NCI-H1092 treated with DMSO at 0.1 percent for 48 hours (cell line): Measurements from ENCODE around the gene ARL6IP4.
"Not testable (repeated sequence)": the region's sequence is repeated elsewhere in the genome, so short reads cannot be mapped to it uniquely, and the experiment has no call there.

Experiments
- DNase-seq: peaks from one replicate; lab custom pipeline; 2025; lab: John Stamatoyannopoulos, UW

ARL6IP4 gene

DNA sequence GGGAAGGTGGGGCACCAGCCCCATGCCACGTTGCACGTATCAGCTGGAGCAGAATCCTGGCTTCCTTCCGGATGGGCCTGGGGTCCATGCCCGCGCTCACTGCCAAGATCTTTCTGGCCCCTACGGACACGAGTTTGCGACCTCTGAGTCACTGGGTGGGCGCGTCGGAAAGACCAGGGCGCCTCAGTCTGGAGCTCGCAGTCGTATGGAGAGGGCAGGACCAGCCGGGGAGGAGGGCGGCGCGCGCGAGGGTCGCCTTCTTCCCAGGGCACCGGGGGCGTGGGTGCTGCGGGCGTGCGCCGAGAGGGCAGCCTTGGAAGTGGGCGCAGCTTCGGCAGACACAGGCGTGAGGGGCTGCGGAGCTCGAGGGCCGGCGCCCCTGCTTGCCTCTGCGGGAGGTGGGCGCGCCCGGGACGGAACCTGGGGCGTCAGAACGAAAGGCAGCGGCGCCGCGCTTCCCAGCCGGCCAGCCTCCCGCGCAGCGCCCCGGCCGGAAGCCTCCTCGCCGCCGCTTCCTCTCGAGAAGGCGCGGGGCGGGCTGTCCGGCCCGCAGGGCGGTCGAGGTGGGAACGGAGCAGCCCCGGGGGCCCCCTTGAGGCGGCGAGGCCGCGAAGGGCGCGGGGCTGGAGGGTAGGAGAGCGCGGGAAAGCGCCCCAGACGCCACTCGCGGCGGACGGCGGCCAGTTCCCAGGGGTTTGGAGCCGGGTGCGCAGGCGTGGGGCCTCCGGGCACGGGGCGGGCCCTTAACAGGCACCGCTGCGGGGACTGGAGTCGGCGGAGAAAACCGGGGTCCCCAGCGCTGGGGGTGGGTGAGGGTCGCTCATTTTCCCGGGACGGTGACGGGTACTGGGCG, at the start of gene ARL6IP4:
Gene ARL6IP4, plus strand, starts transcription at position 499 of the 853 bp plus-strand sequence. CDS start 459 bp downstream, outside the sequence.
- DNase-seq, result peak; percentile 51

DNA sequence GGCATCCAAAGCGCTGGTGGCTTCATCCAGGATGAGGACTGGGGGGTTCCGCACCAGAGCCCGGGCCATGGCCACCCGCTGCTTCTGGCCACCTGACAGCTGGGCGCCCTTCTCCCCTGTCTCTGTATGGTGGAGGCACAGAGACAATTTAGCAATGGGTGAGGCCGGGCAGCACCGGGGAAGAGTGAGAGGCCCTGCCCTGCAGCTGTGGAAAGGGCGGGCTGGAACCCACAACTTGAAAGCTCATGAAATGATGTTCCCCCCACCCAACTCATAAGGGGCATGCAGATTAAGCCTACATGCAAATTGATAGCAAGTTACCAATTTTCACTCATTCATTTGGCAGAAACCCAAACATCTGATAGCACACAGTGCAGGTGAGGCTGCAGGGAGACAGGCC, 48.3 kb upstream of the ARL6IP4 start:
- DNase-seq, result no peak

DNA sequence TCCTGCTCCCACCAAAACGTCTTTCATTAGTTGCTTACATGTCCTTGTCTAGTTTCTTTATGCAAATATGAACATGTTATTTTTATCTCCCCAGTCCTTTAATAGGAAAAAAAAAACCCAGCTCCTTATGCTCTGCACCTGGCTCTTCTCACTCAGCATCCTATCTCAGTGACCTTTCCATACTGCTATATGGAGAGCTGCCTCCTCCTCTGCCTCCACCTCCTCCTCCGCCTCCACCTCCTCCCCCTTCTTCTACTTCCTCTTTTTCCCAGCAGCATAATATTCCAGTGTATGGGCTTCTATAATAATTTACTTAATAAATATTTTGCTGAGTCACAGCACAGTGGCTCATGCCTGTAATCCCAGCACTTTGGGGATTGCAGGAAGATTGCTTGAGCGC, 45.8 kb upstream of the ARL6IP4 start:
- DNase-seq, result no peak

DNA sequence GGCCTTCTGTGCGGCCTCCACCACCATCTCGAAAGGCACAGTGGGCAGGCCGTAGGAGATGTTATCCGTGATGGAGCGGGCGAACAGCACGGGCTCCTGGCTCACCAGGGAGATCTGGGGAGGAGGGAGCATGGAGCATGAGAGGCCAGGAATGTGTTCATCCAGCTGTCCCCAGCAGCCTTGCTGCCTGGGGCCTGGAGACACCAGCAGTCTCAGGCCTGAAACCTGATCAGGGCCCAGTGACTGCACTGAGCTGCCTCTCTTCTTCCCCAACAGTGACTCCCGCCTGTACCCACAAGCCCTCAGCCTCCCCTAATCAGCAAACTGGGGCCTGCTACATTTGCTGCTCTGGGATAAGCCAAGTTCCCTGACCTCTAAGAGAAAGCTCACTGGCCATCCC, 45.2 kb upstream of the ARL6IP4 start:
- no peak for DNase-seq

DNA sequence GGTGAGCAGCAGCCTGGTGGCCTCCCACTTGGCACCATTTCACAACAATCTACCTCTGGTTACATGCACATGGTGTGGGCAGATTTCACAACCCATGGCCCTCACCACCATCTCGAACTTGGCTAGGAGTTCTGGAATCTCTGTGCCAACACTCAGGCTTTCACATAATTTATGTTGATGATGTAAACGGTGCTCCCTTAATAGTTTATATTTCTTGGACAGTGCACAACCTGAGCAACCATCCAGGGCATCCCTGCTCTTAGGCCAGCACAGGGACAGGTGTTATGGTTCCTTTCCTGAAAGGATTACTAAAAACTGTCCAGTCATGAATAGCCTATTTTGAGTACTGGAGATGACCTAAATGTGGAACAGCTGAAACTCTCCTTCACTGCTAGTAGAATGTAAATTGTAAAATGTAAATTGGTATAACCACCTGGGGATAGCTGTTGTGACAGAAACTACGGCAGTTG, 42.8 kb upstream of the ARL6IP4 start:
- no peak for DNase-seq

DNA sequence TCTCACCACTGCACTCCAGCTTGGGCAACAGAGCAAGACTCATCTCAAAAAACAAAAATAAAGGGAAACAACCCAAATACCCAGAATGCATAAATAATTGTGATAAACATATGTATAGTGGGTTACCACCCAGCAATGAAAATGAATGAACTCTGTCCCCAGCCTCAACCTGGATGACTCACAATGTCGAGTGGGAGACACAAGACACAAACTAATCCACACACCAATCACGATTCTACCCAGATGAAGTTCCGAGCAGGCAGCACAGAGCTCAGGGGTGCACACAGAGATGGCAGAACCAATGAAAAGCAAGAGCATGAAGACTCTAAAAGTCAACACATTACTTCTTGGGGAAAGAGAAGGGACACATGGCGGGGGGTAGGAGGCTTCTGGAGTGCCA, 41.4 kb upstream of the ARL6IP4 start:
- DNase-seq, result no peak

DNA sequence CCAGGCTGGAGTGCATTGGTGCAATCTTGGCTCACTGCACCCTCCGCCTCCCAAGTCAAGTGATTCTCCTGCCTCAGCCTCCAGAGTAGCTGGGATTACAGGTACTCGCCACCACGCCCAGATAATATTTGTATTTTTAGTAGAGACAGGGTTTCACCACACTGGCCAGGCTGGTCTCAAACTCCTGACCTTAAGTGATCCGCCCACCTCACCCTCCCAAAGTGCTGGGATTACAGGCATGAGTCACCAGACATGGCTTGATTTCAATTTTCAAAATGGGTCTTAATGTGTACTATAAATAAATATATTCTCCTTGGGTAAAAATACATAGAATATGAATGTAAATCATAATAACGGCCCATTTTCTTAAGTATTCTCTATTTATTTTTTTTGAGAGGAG, 39.1 kb upstream of the ARL6IP4 start:
- DNase-seq, result not testable (repeated sequence)

DNA sequence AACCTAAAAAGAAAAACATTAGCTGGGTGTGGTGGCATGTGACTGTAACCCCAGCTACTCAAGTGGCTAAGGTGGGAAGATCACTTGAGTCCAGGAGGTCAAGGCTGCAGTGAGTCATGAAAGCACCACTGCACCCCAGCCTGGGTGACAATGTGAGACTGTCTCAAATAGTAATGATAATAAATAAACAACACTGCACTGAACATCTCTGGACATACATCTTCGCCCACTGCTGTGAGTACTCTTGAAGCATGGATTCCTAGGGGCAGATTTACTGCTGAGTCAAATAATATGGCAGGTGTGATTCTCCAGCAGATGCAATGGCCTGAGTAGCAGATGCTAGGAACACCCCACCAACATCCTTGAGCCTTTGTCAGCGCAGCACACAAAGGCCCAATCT, 37.8 kb upstream of the ARL6IP4 start:
- no peak for DNase-seq

DNA sequence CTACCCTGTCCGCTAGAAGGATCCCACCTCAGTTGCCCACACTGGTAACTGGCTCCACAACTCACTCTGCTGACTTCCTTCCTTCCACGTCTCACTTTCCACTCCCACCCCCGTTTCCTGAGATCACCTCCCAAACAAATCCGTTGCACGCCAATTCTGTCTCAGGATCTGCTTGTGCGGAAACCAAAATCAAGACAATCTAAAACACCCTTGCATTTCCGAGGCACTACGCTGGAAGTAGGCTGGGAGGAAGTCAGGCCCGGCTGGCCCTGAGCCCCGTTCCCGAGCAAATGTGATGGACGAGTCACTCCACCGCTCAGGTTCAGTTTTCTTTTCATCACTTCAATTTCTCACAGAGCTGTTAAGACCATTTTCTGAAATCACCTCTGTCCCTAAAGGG, 37.3 kb upstream of the ARL6IP4 start:
- DNase-seq, result no peak

DNA sequence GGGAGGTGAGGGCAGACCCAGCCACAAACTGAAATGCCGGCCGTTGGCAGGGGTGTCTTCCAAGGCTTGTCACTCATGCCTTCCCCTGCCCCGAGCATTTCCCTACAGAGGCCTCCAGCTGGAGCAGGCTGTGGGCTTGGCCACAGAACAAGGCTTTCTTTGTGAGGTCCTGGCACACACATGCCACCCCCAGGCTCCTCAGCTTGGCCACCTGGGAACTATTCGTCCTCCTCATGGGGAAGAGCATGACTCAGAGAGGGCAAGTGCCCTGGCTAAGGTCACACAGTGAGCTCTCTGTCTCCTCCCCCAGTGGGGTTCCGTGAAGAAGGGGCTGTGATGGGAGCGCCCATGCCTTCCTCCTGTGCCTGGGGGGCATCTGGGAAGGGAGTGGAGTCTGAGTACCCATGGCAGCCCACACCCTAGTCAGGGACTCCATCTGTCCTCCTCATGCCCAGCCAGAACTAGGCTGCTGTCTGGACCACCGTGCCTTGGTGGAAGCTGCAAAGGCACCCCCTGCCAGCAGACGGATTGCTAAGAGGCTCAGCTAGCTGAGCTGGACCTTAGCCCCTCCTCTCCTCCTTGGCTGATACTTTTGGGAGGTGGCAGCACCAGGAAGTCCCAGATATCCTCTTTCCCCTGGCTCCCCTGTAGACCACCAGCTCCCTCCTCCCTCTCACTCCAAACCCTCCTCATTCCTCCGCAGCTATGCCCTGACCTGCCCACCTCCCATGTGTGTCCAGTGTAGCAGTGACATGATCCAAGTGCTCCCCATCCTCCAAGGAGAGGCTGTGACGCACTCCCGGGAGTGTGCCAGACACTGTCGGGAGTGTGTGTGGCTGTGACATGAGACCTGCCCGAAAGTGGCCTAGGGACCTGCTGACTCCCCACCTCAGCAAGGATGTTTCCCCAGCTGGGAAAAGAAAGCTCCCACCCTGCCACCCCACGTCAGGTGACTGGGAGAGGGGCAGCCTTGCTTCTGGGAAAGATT, 35.6 kb upstream of the ARL6IP4 start:
- DNase-seq, result no peak

DNA sequence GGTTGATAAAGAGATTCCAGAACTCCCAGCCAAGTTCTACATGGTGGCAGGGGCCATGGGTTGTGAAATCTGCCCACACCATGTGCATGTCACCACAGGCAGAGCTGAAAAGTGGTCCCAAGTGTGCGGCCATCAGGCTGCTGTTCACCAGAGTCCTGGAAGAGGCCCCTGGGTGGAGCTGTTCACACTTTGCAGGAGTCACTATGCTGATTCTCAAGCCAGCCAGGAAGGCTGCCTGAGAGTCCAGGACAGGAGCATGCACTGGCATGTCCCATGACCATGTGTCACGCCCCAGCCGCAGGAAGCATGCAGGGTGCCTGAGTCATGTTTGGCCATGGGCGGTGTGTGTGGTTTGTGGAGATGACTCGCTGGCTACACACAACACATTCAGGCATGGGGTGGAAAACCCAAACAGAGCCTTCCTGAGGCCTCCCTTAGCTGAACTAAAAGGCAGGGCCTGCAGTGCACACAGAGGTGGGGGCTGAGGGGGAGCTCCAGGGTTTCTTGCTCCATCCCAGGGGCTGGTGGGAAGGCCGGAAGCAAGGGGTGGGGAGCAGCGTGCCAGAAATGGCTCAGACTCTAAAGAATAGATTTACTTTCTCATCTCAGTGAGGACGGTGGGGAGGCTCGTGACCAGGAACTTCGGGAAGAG, 33.7 kb upstream of the ARL6IP4 start:
- DNase-seq, result no peak

DNA sequence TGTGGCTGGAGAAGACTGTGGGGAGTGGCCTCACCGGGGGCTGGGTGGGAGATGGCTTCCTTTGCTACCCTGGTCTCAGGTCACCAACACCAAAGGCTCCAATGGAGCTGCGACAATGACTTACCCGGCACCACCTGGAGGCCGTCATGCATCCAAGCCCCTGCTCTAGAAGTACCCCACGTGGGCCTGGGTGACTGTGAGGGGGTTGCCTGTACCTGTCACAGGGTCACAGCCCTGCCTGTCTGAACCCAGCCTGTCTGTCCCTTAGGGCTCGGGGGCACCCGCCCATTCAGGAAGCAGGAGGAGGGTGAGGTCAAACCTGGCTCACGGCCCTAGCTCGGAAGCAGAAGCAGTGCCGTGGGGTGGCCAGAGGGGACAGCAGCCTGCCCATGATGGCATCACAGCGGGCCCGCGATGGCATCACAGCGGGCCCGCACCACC, 33.1 kb upstream of the ARL6IP4 start:
- no peak for DNase-seq

DNA sequence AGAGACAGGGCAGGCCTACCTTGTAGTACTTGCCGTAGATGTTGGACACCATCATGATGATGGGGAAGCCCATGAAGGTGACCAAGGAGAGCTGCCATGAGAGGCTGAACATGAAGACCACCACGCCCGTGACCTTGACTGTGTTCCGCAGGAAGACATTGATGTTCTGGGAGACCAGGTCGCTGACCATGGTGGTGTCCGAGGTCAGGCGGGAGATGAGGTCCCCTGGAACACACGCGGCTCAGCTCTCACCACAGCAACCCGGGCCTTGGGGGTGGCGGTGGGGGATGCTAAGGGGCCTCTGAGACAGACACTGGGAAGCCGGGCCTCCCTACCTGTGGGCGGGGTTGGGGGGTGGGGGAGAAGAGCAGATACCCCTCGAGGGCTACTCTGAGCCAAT, 31.9 kb upstream of the ARL6IP4 start:
- no peak for DNase-seq

DNA sequence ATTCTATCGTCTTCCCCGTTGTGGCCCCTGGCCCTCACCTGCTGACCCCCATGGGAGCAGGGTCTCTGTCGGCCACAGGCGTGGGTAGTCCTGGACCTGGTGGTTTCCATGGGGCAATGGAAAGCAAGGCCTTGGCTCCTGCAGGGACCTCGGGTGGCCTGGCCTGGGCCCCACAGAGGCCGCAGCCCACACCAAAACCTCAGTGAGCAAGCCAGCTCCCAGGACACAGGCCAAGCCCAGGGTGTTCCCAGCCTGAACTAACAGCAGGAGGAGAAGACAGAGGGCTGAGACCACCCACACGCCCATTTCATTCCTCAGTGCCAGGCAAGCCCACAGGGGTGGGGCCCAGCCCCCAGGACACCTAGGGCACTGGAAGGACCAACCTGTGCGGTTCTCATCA, 31.1 kb upstream of the ARL6IP4 start:
- DNase-seq, result no peak

DNA sequence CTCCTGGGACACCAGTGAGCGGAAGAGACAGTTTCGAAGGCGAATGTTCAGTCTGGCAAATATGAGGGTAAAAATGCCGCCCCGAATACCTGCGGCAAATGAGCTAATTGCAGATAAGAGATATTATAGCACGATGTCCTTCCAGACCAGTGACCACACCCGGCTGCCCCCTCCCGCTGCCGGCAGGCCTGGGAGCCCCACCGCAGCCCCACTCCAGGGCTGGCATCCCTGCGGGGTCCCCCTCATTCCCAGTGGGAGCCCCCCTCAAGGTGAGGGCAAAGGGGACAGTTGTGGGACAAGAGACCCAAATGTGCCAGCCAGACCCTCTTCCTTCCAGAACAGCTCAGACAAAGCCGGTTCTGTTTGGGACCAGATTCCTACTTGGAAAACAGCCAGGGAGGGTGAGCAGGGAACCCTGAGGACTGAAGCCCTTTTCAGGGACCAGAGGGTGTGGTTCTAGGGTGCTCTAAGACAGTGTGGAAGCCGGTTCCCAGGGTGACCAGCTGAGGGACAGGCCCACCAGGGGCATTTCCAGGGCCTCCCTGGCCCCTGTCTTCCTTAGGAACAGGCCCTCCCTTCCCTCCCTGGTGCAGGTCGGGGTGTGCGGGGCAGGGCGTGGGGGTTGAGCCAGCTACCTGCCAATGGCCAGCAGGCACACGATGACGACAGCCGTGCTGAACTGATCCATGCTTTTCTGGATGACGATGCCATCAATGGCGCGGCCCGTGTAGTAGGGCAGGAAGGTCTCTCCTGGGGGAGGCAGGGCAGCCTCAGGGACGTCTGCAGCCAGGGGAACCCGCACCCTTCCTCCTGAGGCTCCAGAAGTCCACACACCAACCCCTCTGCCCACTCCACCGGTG, 30.4 kb upstream of the ARL6IP4 start:
- DNase-seq, result no peak

DNA sequence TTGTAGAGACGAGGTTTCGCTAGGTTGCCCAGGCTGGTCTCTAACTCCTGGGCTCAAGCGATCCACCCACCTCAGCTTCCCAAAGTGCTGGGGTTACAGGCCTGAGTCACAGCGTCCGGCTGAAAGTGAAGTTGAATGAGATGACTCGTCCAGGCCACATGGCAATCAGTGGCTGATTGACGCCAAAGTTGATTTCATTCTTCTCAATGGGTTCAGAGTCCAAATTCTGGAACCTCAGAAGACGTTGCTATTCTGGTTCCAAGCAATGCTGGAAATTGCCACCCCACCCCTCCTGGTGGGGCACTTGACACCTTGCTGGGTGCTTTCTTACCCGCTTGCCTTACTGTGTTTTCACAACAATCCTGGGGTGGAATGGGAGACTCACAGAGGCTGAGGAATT, 29.1 kb upstream of the ARL6IP4 start:
- DNase-seq, result no peak

DNA sequence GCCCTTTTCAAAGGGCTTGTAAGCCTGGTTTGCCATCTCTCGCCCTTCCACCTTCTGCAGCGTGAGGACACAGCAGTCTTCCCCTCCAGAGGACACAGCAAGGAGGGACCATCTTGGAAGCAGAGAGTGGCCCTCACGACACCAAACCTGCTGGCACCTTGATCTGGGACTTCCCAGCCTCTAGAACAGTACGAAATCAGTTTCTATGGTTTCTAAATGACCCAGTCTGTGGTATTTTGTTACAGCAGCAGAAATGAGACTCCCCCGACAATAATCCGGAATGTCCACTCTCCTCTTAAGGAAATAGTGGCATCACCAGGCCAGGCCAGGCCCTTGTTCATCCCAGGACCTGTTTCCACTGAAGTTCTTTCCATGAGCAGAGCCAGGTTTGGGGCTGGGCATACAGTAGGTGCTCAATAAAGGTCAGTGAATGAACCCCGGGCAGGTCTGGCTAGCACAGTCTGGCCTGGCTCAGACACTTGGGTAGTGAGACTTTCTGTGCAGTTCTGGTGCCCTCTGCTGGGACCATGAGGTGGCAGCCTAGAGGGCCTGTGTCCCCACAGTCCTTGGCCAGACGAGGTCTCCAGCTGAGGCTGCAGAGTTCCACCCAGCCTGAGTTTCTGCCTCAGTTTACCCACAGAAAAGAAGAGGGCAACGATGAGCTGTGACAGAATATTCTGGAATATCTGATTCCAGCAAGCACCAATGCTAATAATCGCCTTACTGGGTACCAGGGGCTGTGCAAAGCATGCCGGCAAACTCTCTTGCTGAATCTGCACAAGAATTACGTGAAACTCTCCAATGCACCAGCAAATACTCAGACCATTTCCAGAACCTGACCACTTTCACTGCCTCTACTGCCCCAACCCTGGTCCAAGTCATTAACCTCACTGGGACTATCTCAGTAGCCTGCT, 28.2 kb upstream of the ARL6IP4 start:
- DNase-seq, result peak; percentile 25

DNA sequence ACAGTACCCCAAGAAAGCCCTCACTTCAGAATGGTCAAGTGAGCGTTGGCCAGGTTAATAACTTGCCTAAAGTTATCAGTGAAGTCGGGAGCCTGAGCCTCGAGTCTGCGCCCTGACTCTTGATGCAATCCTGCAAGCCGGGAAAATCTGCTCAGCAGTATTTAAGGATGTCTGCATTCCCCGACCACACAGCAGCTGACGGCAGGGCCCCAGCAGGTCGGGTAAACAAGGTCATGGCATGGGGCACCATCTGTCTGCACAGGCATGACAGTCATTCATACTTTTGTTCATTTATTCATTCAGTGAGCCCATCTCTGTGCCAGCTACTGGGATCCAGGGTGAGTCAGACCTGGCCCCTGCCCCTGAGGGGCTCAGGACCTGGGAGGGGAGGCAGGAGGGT, 25.3 kb upstream of the ARL6IP4 start:
- DNase-seq, result no peak

DNA sequence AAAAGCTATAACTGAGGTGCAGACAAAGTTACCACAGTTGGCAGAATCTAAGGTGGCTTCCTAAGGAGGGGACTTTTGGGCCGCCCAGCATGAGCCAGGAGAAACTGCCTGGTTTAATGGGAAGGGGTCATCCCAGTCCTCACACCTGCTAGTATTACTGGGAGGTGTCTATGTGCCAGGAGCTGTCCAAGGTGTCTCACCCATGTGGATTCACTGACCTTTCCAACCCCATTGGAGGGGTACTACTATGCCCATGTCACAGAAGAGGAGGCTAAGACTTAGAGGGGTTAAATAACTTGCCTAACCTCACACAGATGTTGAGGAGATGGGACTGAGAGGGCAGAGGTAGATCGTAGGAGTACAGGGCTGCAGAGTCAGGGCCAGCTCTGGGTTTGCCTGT, 24.4 kb upstream of the ARL6IP4 start:
- no peak for DNase-seq
